T1000 (cell line): ENCODE results near the gene CSF1.

Source experiments
- DNase-seq: peaks from one replicate; lab custom pipeline; 2025; ENCODE audit warnings: mixed read lengths; lab: John Stamatoyannopoulos, UW

CSF1 gene

GRCh38 chr1:109978761-109979488 is 68.3 kb downstream of the CSF1 start:
- no peak for DNase-seq

GRCh38 chr1:109979489-109980091 is 68.9 kb downstream of the CSF1 start:
- no peak for DNase-seq
